HEK293 (cell line): ENCODE data around the gene BCDIN3D.

Experiments
- CTCF ChIA-PET: fragments of 350-600 bp; formaldehyde crosslinking; extraction: SDS; loops from one replicate; lab custom pipeline; 2021; ENCODE audit warnings: antibody characterized with exemption; lab: Yijun Ruan, JAX
- POLR2A ChIA-PET: fragments of 300-600 bp; formaldehyde crosslinking; extraction: SDS; loops from one replicate; lab custom pipeline; 2020; ENCODE audit warnings: antibody characterized with exemption, inconsistent platforms; lab: Yijun Ruan, JAX
- H3K27ac ChIP-seq: fragments of 200-500 bp; sonication (Bioruptor generic); 2 replicates; pipeline ENCODE4 v1.5.1; 2014; ENCODE audit warnings: low read depth, low read length, control low read depth, inconsistent platforms; ENCODE audit errors: extremely low read depth
- H3K36me3 ChIP-seq, 2 experiments: fragments of 200-500 bp in 1 of 2; sonication (Bioruptor generic) in 1 of 2; 1 replicate in 1 of 2; 2 replicates in 1 of 2; pipeline ENCODE4 v1.5.1; 2014 to 2017; ENCODE audit warnings: inconsistent platforms in 2 of 2, low read length in 2 of 2; ENCODE audit not compliant: control insufficient read depth in 2 of 2, insufficient read depth in 1 of 2
- H3K4me1 ChIP-seq: fragments of 200-500 bp; sonication (Bioruptor generic); 2 replicates; pipeline ENCODE4 v1.5.1; 2014; ENCODE audit warnings: mild to moderate bottlenecking, low read length, inconsistent platforms; ENCODE audit not compliant: control insufficient read depth, insufficient read depth
- H3K4me3 ChIP-seq: 2 replicates; pipeline ENCODE4 v1.5.1; 2011; ENCODE audit warnings: low read depth, mild to moderate bottlenecking, control low read depth, low read length, moderate library complexity
- H3K9me3 ChIP-seq: fragments of 200-500 bp; sonication (Bioruptor generic); 2 replicates; pipeline ENCODE4 v1.5.1; 2014; ENCODE audit warnings: low read depth, low read length, inconsistent platforms; ENCODE audit not compliant: control insufficient read depth, insufficient read depth
- EGR2 ChIP-seq: fragments of 450-650 bp; formaldehyde crosslinking; IDR thresholded peaks from 2 replicates; pipeline ENCODE4 v1.5.1; 2016; ENCODE audit warnings: low read depth, missing biosample characterization, missing genetic modification characterization
- GFI1B ChIP-seq: fragments of 450-650 bp; formaldehyde crosslinking; IDR thresholded peaks from 2 replicates; pipeline ENCODE4 v1.5.1; 2016; ENCODE audit warnings: missing biosample characterization, missing genetic modification characterization
- MYNN ChIP-seq: fragments of 450-650 bp; formaldehyde crosslinking; IDR thresholded peaks from 2 replicates; pipeline ENCODE4 v1.5.1; 2016; ENCODE audit warnings: missing biosample characterization, missing genetic modification characterization, borderline replicate concordance
- WT1 ChIP-seq: fragments of 450-650 bp; formaldehyde crosslinking; IDR thresholded peaks from 2 replicates; pipeline ENCODE4 v1.5.1; 2016; ENCODE audit warnings: missing biosample characterization, missing genetic modification characterization
- ZBTB17 ChIP-seq: fragments of 450-650 bp; formaldehyde crosslinking; IDR thresholded peaks from 2 replicates; pipeline ENCODE4 v1.5.1; 2016; ENCODE audit warnings: missing biosample characterization, missing genetic modification characterization
- ZFHX2 ChIP-seq: fragments of 450-650 bp; formaldehyde crosslinking; conservative IDR thresholded peaks from 2 replicates; pipeline ENCODE4 v1.5.1; 2016; ENCODE audit warnings: missing biosample characterization, missing genetic modification characterization
- ZNF10 ChIP-seq: fragments of 450-650 bp; formaldehyde crosslinking; IDR thresholded peaks from 2 replicates; pipeline ENCODE4 v1.5.1; 2017; ENCODE audit warnings: missing biosample characterization, missing genetic modification characterization
- ZNF138 ChIP-seq: fragments of 450-650 bp; formaldehyde crosslinking; IDR thresholded peaks from 2 replicates; pipeline ENCODE4 v1.5.1; 2016; ENCODE audit warnings: missing biosample characterization, missing genetic modification characterization, borderline replicate concordance
- ZNF24 ChIP-seq: fragments of 450-650 bp; formaldehyde crosslinking; IDR thresholded peaks from 2 replicates; pipeline ENCODE4 v1.5.1; 2016; ENCODE audit warnings: missing biosample characterization, missing genetic modification characterization
- ZNF292 ChIP-seq: fragments of 450-650 bp; formaldehyde crosslinking; IDR thresholded peaks from 2 replicates; pipeline ENCODE4 v1.5.1; 2016; ENCODE audit warnings: low read depth, missing biosample characterization, missing genetic modification characterization, borderline replicate concordance
- ZNF324 ChIP-seq: fragments of 450-650 bp; formaldehyde crosslinking; IDR thresholded peaks from 2 replicates; pipeline ENCODE4 v1.5.1; 2016; ENCODE audit warnings: missing biosample characterization, missing genetic modification characterization
- ZNF394 ChIP-seq: fragments of 450-650 bp; formaldehyde crosslinking; IDR thresholded peaks from 2 replicates; pipeline ENCODE4 v1.5.1; 2016; ENCODE audit warnings: missing biosample characterization, missing genetic modification characterization, mild to moderate bottlenecking, moderate library complexity, borderline replicate concordance
- ZNF426 ChIP-seq: fragments of 450-650 bp; formaldehyde crosslinking; IDR thresholded peaks from 2 replicates; pipeline ENCODE4 v1.5.1; 2017; ENCODE audit warnings: missing biosample characterization, missing genetic modification characterization, mild to moderate bottlenecking, inconsistent platforms, moderate library complexity
- ZNF521 ChIP-seq: fragments of 450-650 bp; formaldehyde crosslinking; IDR thresholded peaks from 2 replicates; pipeline ENCODE4 v1.5.1; 2017; ENCODE audit warnings: missing biosample characterization, mild to moderate bottlenecking, missing genetic modification characterization
- ZNF561 ChIP-seq: fragments of 450-650 bp; IDR thresholded peaks from 2 replicates; pipeline ENCODE4 v1.5.1; 2018; ENCODE audit warnings: missing biosample characterization, missing genetic modification characterization, borderline replicate concordance
- ZNF600 ChIP-seq: fragments of 450-650 bp; formaldehyde crosslinking; IDR thresholded peaks from 2 replicates; pipeline ENCODE4 v1.5.1; 2016; ENCODE audit warnings: missing biosample characterization, missing genetic modification characterization
- ZNF621 ChIP-seq: fragments of 450-650 bp; formaldehyde crosslinking; IDR thresholded peaks from 2 replicates; pipeline ENCODE4 v1.5.1; 2017; ENCODE audit warnings: missing biosample characterization, missing genetic modification characterization
- ZNF677 ChIP-seq: fragments of 450-650 bp; IDR thresholded peaks from 2 replicates; pipeline ENCODE4 v1.5.0; 2018; ENCODE audit warnings: missing biosample characterization, mild to moderate bottlenecking, missing genetic modification characterization, moderate library complexity
- ZNF785 ChIP-seq: fragments of 450-650 bp; formaldehyde crosslinking; IDR thresholded peaks from 2 replicates; pipeline ENCODE4 v1.5.1; 2016; ENCODE audit warnings: missing biosample characterization, missing genetic modification characterization
- TF ChIP-seq, protein P1 (sequence below): IDR thresholded peaks from 2 replicates; pipeline ENCODE4 v1.6.1; 2011; ENCODE audit warnings: mild to moderate bottlenecking, low read depth, low read length, borderline replicate concordance
- TF ChIP-seq, protein P2 (sequence below): fragments of 450-650 bp; IDR thresholded peaks from 2 replicates; pipeline ENCODE4 v1.5.1; 2018; ENCODE audit warnings: missing biosample characterization, missing genetic modification characterization
- TF ChIP-seq, protein P3 (sequence below): fragments of 450-650 bp; formaldehyde crosslinking; conservative IDR thresholded peaks from 2 replicates; pipeline ENCODE4 v1.5.1; 2016; ENCODE audit warnings: low read depth, missing biosample characterization, missing genetic modification characterization

BCDIN3D gene

GRCh38 chr12:49892084-49892731, 49.3 kb upstream of the BCDIN3D start:
- POLR2A ChIA-PET, result interaction anchor here (1.3 kb wide), 1 partner anchor 23 kb away, joined by 3 read pairs; no protein-coding TSS in a partner anchor
- H3K4me1 ChIP-seq, result no peaks in the 10 kb centered on the region
- TF ChIP-seq ZNF324, result no peak
- peak; percentile 94 for TF ChIP-seq ZFHX2
- TF ChIP-seq ZNF600 (tag by site-specific recombination), result peak; percentile 13; the same call in 1 of the 2 replicates
- no peak for TF ChIP-seq ZNF677
- TF ChIP-seq ZNF10 (tag by site-specific recombination), result no peak
- TF ChIP-seq ZNF138 (tag by site-specific recombination), result no peak
- 0 out of 2 replicates have a peak, but pooled peaks have one; percentile 8 for TF ChIP-seq ZBTB17 (tag by site-specific recombination)
- TF ChIP-seq, protein P1, sequence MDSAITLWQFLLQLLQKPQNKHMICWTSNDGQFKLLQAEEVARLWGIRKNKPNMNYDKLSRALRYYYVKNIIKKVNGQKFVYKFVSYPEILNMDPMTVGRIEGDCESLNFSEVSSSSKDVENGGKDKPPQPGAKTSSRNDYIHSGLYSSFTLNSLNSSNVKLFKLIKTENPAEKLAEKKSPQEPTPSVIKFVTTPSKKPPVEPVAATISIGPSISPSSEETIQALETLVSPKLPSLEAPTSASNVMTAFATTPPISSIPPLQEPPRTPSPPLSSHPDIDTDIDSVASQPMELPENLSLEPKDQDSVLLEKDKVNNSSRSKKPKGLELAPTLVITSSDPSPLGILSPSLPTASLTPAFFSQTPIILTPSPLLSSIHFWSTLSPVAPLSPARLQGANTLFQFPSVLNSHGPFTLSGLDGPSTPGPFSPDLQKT, result no peak
- no peak for TF ChIP-seq ZNF426 (tag by site-specific recombination)
- TF ChIP-seq EGR2 (tag by site-specific recombination), result peak; percentile 95
- TF ChIP-seq MYNN, result no peak
- TF ChIP-seq WT1 (tag by site-specific recombination), result peak; percentile 46; the same call in 1 of the 2 replicates
- TF ChIP-seq, protein P2, sequence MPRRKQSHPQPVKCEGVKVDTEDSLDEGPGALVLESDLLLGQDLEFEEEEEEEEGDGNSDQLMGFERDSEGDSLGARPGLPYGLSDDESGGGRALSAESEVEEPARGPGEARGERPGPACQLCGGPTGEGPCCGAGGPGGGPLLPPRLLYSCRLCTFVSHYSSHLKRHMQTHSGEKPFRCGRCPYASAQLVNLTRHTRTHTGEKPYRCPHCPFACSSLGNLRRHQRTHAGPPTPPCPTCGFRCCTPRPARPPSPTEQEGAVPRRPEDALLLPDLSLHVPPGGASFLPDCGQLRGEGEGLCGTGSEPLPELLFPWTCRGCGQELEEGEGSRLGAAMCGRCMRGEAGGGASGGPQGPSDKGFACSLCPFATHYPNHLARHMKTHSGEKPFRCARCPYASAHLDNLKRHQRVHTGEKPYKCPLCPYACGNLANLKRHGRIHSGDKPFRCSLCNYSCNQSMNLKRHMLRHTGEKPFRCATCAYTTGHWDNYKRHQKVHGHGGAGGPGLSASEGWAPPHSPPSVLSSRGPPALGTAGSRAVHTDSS (tag by site-specific recombination), result no peak
- no peak for TF ChIP-seq ZNF785
- TF ChIP-seq ZNF521 (tag by site-specific recombination), result no peak
- TF ChIP-seq ZNF394, result no peak
- no peak for TF ChIP-seq ZNF621 (tag by site-specific recombination)
- TF ChIP-seq ZNF292 (tag by site-specific recombination), result no peak
- TF ChIP-seq GFI1B (tag by site-specific recombination), result no peak
- TF ChIP-seq ZNF24, result no peak
- no peak for TF ChIP-seq ZNF561 (tag by site-specific recombination)
- TF ChIP-seq, protein P3, sequence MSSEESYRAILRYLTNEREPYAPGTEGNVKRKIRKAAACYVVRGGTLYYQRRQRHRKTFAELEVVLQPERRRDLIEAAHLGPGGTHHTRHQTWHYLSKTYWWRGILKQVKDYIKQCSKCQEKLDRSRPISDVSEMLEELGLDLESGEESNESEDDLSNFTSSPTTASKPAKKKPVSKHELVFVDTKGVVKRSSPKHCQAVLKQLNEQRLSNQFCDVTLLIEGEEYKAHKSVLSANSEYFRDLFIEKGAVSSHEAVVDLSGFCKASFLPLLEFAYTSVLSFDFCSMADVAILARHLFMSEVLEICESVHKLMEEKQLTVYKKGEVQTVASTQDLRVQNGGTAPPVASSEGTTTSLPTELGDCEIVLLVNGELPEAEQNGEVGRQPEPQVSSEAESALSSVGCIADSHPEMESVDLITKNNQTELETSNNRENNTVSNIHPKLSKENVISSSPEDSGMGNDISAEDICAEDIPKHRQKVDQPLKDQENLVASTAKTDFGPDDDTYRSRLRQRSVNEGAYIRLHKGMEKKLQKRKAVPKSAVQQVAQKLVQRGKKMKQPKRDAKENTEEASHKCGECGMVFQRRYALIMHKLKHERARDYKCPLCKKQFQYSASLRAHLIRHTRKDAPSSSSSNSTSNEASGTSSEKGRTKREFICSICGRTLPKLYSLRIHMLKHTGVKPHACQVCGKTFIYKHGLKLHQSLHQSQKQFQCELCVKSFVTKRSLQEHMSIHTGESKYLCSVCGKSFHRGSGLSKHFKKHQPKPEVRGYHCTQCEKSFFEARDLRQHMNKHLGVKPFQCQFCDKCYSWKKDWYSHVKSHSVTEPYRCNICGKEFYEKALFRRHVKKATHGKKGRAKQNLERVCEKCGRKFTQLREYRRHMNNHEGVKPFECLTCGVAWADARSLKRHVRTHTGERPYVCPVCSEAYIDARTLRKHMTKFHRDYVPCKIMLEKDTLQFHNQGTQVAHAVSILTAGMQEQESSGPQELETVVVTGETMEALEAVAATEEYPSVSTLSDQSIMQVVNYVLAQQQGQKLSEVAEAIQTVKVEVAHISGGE (tag by site-specific recombination), result no peak
- TF ChIP-seq, all 188 proteins: peak for 5
- no peaks in the 10 kb centered on the region for H3K9me3 ChIP-seq
- H3K4me3 ChIP-seq, result no peak overlapping the region
- no peak overlapping the region for H3K27ac ChIP-seq
- CTCF ChIA-PET, result interaction anchor here (0.8 to 5.1 kb wide), 3 partner anchors 10 to 53 kb away, joined by 3 to 27 read pairs (median 6); no protein-coding TSS in a partner anchor
- no peaks in the 10 kb centered on the region for H3K36me3 ChIP-seq
